IMR-90 (cell line): Measurements from ENCODE around the gene RIOX2. TPM values are rescaled to one million over a fixed set of nuclear protein-coding genes. Genes with fewer than 3 reads are reported as not detected.
"Not testable (repeated sequence)": the region's sequence is repeated elsewhere in the genome, so short reads cannot be mapped to it uniquely, and the experiment has no call there.

Source experiments
- ATAC-seq: fragments of 200-7000 bp; cut with Tn5 transposase; 2 replicates; pipeline ENCODE4 v1.9.1; 2020; ENCODE audit warnings: low read depth, mild to moderate bottlenecking, moderate library complexity
- BruUV-seq: library from RNA; stranded (reverse); fragments of 400-500 nt; replicated peaks from 2 replicates; lab custom pipeline; 2021; lab: Mats Ljungman, UMichigan
- CTCF ChIA-PET: fragments of 300-600 bp; formaldehyde crosslinking; extraction: SDS; loops from one replicate; lab custom pipeline; 2021; ENCODE audit warnings: antibody characterized with exemption; lab: Yijun Ruan, JAX
- POLR2A ChIA-PET: fragments of 300-600 bp; sonication (Branson Sonifier 250); formaldehyde crosslinking; loops from one replicate; lab custom pipeline; 2022; ENCODE audit warnings: antibody characterized with exemption; ENCODE audit not compliant: unreplicated experiment; lab: Charles Lee
- DNase-seq: peaks from one replicate; pipeline ENCODE4 v3.0.0; 2013
- H2AFZ ChIP-seq: replicated peaks from 2 replicates; pipeline ENCODE3; 2013; ENCODE audit warnings: low read length, mild to moderate bottlenecking; ENCODE audit not compliant: poor library complexity
- H2AK5ac ChIP-seq: 2 replicates; pipeline ENCODE4 v1.6.1; 2013; ENCODE audit warnings: low read depth, low read length, inconsistent platforms
- H2AK9ac ChIP-seq: replicated peaks from 2 replicates; pipeline ENCODE3; 2013; ENCODE audit warnings: mild to moderate bottlenecking, low read depth, low read length, moderate library complexity; ENCODE audit not compliant: poor library complexity
- H2BK120ac ChIP-seq: 2 replicates; pipeline ENCODE4 v1.6.1; 2013; ENCODE audit warnings: low read depth, low read length, inconsistent platforms
- H2BK15ac ChIP-seq: 3 replicates; pipeline ENCODE4 v1.6.1; 2013; ENCODE audit warnings: low read depth, low read length, inconsistent platforms
- H2BK20ac ChIP-seq: 2 replicates; pipeline ENCODE4 v1.6.1; 2013; ENCODE audit warnings: low read depth, mild to moderate bottlenecking, inconsistent platforms, low read length, moderate library complexity
- H2BK5ac ChIP-seq: 2 replicates; pipeline ENCODE4 v1.6.1; 2013; ENCODE audit warnings: mild to moderate bottlenecking, low read depth, low read length, inconsistent platforms; ENCODE audit not compliant: poor library complexity, severe bottlenecking
- H3K14ac ChIP-seq: replicated peaks from 2 replicates; pipeline ENCODE4 v1.6.1; 2013; ENCODE audit warnings: low read depth, low read length, inconsistent platforms
- H3K18ac ChIP-seq: 2 replicates; pipeline ENCODE4 v1.6.1; 2013; ENCODE audit warnings: low read depth, low read length, control low read depth
- H3K23ac ChIP-seq: 2 replicates; pipeline ENCODE4 v1.6.1; 2013; ENCODE audit warnings: low read depth, low read length, inconsistent platforms
- H3K27ac ChIP-seq: 2 replicates; pipeline ENCODE4 v1.5.1; 2013; ENCODE audit warnings: mild to moderate bottlenecking, control low read depth, low read length; ENCODE audit not compliant: insufficient read depth
- H3K27me3 ChIP-seq: 2 replicates; pipeline ENCODE4 v1.6.1; 2013; ENCODE audit warnings: low read length; ENCODE audit not compliant: control insufficient read depth, insufficient read depth
- H3K36me3 ChIP-seq: 2 replicates; pipeline ENCODE4 v1.6.1; 2013; ENCODE audit warnings: low read length, mixed read lengths; ENCODE audit not compliant: control insufficient read depth, insufficient read depth
- H3K4ac ChIP-seq: 2 replicates; pipeline ENCODE4 v1.6.1; 2013; ENCODE audit warnings: low read depth, low read length, inconsistent platforms
- H3K4me1 ChIP-seq: 2 replicates; pipeline ENCODE4 v1.6.1; 2013; ENCODE audit warnings: low read length, mixed read lengths; ENCODE audit not compliant: control insufficient read depth, insufficient read depth
- H3K4me2 ChIP-seq: 2 replicates; pipeline ENCODE4 v1.6.1; 2013; ENCODE audit warnings: low read depth, mild to moderate bottlenecking, control low read depth, low read length, moderate library complexity
- H3K4me3 ChIP-seq: 2 replicates; pipeline ENCODE4 v1.5.1; 2013; ENCODE audit warnings: low read depth, mild to moderate bottlenecking, control low read depth, low read length, moderate library complexity; ENCODE audit not compliant: insufficient read depth
- H3K56ac ChIP-seq: 2 replicates; pipeline ENCODE4 v1.6.1; 2013; ENCODE audit warnings: low read length, inconsistent platforms; ENCODE audit not compliant: insufficient read depth; ENCODE audit errors: extremely low read depth
- H3K79me1 ChIP-seq, 2 experiments: 2 replicates each; pipeline ENCODE4 v1.6.1; 2013; ENCODE audit warnings: low read length in 2 of 2, inconsistent platforms in 1 of 2, low read depth in 1 of 2
- H3K9ac ChIP-seq: 2 replicates; pipeline ENCODE4 v1.6.1; 2013; ENCODE audit warnings: low read depth, low read length, control low read depth
- H3K9me1 ChIP-seq: 2 replicates; pipeline ENCODE4 v1.6.1; 2013; ENCODE audit warnings: low read length, inconsistent platforms; ENCODE audit not compliant: insufficient read depth
- H3K9me3 ChIP-seq: 2 replicates; pipeline ENCODE4 v1.6.1; 2013; ENCODE audit warnings: low read length; ENCODE audit not compliant: control insufficient read depth, insufficient read depth
- H4K20me1 ChIP-seq: 2 replicates; pipeline ENCODE4 v1.6.1; 2013; ENCODE audit warnings: low read length, inconsistent platforms; ENCODE audit not compliant: insufficient read depth
- H4K5ac ChIP-seq: 2 replicates; pipeline ENCODE4 v1.6.1; 2013; ENCODE audit warnings: mild to moderate bottlenecking, low read depth, low read length, control low read depth
- H4K8ac ChIP-seq, 2 experiments: 2 replicates each; pipeline ENCODE4 v1.6.1; 2013; ENCODE audit warnings: low read depth in 2 of 2, low read length in 2 of 2, control low read depth in 1 of 2, inconsistent platforms in 1 of 2
- H4K91ac ChIP-seq: 2 replicates; pipeline ENCODE4 v1.6.1; 2013; ENCODE audit warnings: low read depth, low read length, inconsistent platforms; ENCODE audit not compliant: insufficient read depth
- WGBS, 2 experiments: methylation state at CpG; one replicate each; pipeline versions ENCODE4 v1.1.5 to v1.1.7; 2013; ENCODE audit warnings: missing lambda C conversion rate in 2 of 2; ENCODE audit not compliant: insufficient read length in 1 of 2; ENCODE audit errors: extremely low coverage in 2 of 2; 5-methylcytosine and 5-hydroxymethylcytosine counted together
- dilution Hi-C: fragments of 300-500 bp; cut with HindIII; formaldehyde crosslinking; loops from one replicate; pipeline ENCODE4 v1.14.3; 2018; ENCODE audit warnings: low sequenced_read_pairs; ENCODE audit not compliant: unreplicated experiment
- in situ Hi-C: fragments of 300-500 bp; cut with MboI; formaldehyde crosslinking; loops from 3 replicates; pipeline ENCODE4 v1.14.3; 2019; ENCODE audit warnings: low sequenced_read_pairs, inconsistent platforms, mixed read lengths
- intact Hi-C: fragments of 100-400 bp; cut with micrococcal nuclease; formaldehyde crosslinking; loops from 2 replicates; pipeline ENCODE4 v1.10.0; 2022
- polyA plus RNA-seq, 3 experiments: library from polyadenylated mRNA; depleted of rRNA; stranded (reverse); fragments of >200 nt; gene quantifications; 2 replicates each; pipeline ENCODE4 v1.2.3, GENCODE V29; 2012; ENCODE audit warnings: low replicate concordance in 1 of 3
- total RNA-seq: library from RNA; depleted of rRNA; stranded (reverse); fragments of >200 nt; gene quantifications from 2 replicates; pipeline ENCODE4 v1.2.3, GENCODE V29; 2012

The RIOX2 gene
- total and polyA plus RNA-seq, 2 of the 4 experiments (the other 2 are of a cell fraction) = 17.2 to 26.7 TPM

- in situ Hi-C loops, H2BK120ac ChIP-seq: not testable (repeated sequence)
Observed at GRCh38 chr3:97909830-97910229, 62.4 kb downstream of the RIOX2 start.

More at GRCh38 chr3:97909830-97910229, 62.4 kb downstream of the RIOX2 start:
- H3K9me1 ChIP-seq, H2BK5ac ChIP-seq, dilution Hi-C loops, H4K20me1 ChIP-seq, H3K4me1 ChIP-seq, H3K23ac ChIP-seq, H3K4ac ChIP-seq, H2BK20ac ChIP-seq, H2AK9ac ChIP-seq, H3K79me1 ChIP-seq, H4K8ac ChIP-seq, H2AK5ac ChIP-seq, H3K18ac ChIP-seq, POLR2A ChIA-PET, H3K9me3 ChIP-seq, H3K36me3 ChIP-seq, BruUV-seq, H3K27me3 ChIP-seq, intact Hi-C loops, CTCF ChIA-PET, H3K4me2 ChIP-seq, H3K9ac ChIP-seq, DNase-seq, H2BK15ac ChIP-seq, H2AFZ ChIP-seq, H4K91ac ChIP-seq, H3K4me3 ChIP-seq, H3K14ac ChIP-seq, H4K5ac ChIP-seq, H3K27ac ChIP-seq, H3K56ac ChIP-seq, ATAC-seq: not testable (repeated sequence)
- no CpG with 5 or more reads among the region's 3 CpGs for WGBS, 2 experiments
